Superior temporal gyrus (tissue), 1 donor: Measurements from ENCODE around the gene ABCA6.

Experiments used
- DNase-seq: peaks from one replicate; pipeline ENCODE4 v3.0.0-alpha.2; 2016; ENCODE audit errors: extremely low spot score

ABCA6 gene

GRCh38 chr17:69047368-69048263 lies 94.1 kb downstream of the ABCA6 start:
- no peak for DNase-seq

DNA sequence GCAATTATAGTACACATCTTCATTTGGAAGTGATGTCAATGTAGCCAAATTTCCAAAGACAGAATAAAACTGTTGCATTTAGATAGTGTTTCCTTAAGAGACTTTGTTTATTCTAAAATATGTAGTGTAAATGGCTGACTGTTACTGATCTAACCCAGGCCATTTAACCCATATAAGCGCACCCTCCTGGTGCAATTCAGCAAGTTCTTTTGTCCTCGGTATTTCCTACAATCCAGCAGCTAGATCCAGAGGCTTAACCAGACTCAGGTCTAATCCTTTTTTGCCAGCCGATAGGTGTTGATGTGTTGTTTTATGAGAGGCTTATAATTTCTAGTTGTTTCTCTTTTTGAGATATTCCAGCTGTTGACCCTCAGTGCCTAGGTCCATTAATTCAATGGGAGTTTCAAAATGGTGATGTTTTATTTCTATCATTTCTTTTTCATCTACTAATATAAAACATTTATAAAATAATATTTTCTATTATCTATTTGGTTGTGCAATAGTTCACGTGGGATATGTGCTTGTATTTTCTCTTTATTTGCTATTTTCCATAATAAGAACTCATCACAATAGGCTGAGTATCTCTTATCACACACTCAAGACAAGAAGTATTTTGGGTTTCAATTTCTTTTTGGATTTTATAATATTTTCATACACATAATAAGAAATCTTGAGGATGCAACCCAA lies 95.4 kb downstream of the ABCA6 start:
- DNase-seq: no peak

DNA sequence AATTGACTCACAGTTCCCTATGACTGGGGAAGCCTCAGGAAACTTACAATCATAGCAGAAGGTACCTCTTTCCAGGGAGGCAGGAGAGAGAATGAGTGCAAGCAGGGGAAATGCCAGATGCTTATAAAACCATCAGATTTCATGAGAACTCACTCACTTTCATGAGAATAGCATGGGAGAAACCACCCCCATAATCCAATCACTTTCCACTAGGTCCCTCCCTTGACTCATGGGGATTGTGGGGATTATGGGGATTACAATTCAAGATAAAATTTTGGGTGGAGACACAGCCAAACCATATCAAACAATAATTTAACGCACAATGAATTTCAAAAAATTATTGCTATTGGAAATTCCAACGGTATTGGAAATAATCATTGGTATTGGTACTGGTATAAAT lies 96.0 kb downstream of the ABCA6 start:
- DNase-seq: no peak

- no peak for DNase-seq
Measured at GRCh38 chr17:69044371-69044770, 97.3 kb downstream of the ABCA6 start.

GRCh38 chr17:69043098-69043734 lies 98.5 kb downstream of the ABCA6 start:
- no peak for DNase-seq

DNA sequence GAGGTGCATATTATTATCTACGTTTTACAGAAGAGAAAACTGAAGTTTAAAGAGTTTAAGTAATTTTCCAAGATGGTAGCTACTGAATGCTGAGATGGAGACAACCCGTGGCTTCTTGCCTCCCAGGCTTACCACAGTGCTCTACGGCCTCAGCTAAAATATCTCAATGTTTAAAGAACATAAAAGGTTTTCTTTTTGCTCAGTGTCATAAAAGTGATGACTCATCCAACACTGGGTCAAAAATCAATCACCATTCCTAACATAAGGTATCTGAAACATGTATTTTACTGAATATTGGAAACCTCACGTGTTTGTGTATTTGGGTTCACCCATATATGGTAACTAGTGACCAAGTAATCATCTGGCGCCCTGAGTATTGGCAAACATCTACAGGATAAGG lies 99.4 kb downstream of the ABCA6 start:
- DNase-seq: no peak

GRCh38 chr17:69031839-69032238 lies 109.9 kb downstream of the ABCA6 start:
- no peak for DNase-seq

DNA sequence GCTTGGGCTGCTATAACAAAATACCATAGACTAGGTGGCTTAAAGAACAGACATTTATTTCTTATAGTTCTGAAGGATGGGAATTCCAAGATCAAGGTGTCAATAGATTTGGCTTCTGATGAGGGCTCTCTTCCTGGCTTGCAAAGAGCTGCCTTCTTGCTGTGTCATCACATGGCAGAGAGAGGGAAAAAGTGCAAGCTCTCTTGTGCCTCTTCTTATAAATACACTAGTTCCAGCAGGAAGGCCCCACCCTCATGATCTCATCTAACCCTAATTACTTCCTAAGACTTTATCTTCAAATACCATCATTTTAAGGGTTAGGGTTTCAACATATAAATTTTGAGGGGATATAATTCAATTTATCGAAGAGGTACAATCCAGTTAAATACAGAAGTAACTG lies 111.5 kb downstream of the ABCA6 start:
- DNase-seq: no peak
